Measurements from ENCODE around the gene SCUBE2. TPM values are rescaled to one million over a fixed set of nuclear protein-coding genes. Genes with fewer than 3 reads are reported as not detected.
"Not testable (repeated sequence)": the region's sequence is repeated elsewhere in the genome, so short reads cannot be mapped to it uniquely, and the experiment has no call there.

SCUBE2 gene
- total RNA-seq, 1 experiment from 2014 or later, result not detected

GRCh38 chr11:9014826-9015225 is 76.6 kb downstream of the SCUBE2 start:
- DNase-seq (ENCODE audit: extremely low read depth, low read depth), result no peak

DNA sequence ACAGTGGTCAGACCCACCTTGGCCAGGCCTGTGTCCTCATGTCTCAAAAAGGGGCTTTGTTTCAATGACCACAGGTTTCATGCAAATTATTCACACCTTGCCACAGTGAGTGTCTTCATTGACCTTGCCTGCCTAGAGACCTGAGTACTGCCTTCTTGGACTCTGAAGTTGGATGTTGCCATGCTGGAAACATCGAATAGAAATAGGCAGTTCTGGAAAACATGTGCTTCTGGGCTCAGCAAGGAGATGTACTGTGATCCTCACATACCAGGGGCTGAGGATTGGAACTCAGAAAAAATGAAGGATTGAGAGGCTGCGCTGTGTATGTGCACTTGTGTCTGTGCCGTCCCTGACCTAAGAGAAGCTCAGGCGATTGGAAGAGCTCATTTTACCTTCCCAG is 78.0 kb downstream of the SCUBE2 start:
- DNase-seq (ENCODE audit: extremely low read depth, low read depth), result no peak

DNA sequence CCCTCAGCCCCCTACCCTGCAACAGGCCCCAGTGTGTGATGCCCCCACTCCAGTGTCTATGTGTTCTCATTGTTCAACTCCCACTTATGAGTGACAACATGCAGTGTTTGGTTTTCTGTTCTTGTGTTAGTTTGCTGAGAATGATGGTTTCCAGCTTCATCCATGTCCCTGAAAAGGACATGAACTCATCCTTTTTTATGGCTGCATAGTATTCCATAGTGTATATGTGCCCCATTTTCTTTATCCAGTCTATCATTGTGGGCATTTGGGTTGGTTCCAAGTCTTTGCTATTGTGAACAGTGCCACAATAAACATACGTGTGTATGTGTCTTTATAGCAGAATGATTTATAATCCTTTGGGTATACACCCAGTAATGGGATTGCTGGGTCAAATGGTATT is 81.9 kb downstream of the SCUBE2 start:
- DNase-seq (ENCODE audit: extremely low read depth, low read depth), result not testable (repeated sequence)

DNA sequence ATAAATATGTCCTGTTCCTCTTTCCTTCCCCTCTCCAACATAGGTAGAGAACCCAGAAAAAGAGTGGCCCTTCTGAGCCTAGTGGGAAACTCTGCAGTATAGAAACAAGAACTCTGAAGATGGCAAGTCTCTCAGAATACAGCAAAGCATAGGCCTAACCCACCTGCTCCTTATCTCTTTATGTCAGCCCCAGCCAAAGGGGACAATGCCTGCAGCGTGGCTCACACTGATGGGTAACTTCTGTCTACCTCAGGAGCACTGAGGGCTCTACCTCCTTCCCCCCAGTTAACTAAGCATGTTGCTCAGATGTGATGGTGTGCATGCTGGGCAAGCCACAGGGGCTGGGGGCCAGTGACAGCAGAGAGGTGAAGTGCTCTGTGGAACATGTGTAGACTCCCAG is 82.7 kb downstream of the SCUBE2 start:
- no peak for DNase-seq (ENCODE audit: extremely low read depth, low read depth)

DNA sequence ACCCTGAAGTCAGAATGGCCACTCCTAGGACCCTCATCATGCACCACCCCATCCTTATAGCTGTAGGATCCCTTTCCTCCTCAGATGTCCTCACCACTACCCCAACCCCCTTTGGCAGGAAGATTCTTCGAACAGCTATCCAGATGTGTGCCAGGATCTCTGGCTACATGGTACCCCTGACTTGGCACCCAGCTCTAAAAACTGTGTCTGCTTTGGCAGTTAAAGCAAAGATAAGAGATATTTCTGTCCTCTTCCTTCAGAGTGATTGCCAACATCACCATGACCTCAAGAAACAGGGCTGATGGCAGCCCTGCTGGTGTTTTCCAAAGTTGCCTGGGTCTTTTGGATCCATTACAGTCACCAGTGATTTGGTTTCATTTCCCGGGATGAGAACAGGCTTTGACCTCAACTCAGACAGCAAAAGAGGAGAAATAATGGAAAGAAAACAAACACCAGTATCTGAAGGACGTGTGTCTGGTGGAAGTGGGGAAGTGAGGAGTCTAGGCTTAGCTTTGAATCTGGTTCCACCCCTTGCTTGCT is 83.3 kb downstream of the SCUBE2 start:
- no peak for DNase-seq (ENCODE audit: extremely low read depth, low read depth)

GRCh38 chr11:9005087-9005486 is 86.3 kb downstream of the SCUBE2 start:
- no peak for DNase-seq (ENCODE audit: extremely low read depth, low read depth)

- no peak for DNase-seq (ENCODE audit: extremely low read depth, low read depth)
Observed at GRCh38 chr11:9004183-9004926, 87.0 kb downstream of the SCUBE2 start.

- DNase-seq (ENCODE audit: extremely low read depth, low read depth), result peak; percentile 23
Observed at GRCh38 chr11:9003573-9004182, 87.7 kb downstream of the SCUBE2 start, which contains the start of gene NRIP3. Gene NRIP3 (minus strand): TSS chr11:9004001. CDS start chr11:9003935, 66 bp downstream.

DNA sequence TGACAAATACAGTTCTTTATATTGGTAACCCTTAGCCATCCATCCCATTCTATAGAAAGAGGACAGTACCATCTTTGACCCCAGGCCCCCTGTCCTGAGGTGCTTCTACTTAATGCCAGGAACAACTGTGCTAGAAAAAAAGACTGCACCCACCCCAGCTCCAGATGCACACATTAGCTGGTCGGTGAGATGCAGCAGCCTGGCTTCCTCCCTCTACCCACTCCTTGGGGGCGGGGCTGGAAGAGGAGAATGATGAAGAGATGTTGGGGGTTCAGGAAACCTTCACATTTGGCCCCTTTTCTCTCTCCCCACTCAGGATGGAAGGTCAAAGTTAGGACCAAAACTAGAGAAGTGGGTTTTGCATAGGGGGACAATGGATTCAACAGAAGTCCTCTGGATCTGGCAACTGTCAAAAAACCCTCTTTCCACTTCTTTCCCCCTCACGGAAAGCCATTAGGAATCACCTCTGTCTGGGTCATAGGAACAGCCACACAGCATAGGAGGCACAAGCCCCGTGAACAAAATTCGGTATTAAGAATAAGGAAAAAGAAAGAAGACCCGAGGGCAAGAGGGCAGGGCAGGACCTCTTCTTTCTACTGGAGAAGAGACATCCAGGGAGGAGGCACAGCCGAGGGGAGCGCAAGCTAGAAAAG is 88.4 kb downstream of the SCUBE2 start:
- no peak for DNase-seq (ENCODE audit: extremely low read depth, low read depth)

GRCh38 chr11:9001736-9002135 is 89.7 kb downstream of the SCUBE2 start:
- peak; percentile 78 for DNase-seq (ENCODE audit: extremely low read depth, low read depth)

- no peak for DNase-seq (ENCODE audit: extremely low read depth, low read depth)
Observed at GRCh38 chr11:8998017-8998416, 93.4 kb downstream of the SCUBE2 start.

DNA sequence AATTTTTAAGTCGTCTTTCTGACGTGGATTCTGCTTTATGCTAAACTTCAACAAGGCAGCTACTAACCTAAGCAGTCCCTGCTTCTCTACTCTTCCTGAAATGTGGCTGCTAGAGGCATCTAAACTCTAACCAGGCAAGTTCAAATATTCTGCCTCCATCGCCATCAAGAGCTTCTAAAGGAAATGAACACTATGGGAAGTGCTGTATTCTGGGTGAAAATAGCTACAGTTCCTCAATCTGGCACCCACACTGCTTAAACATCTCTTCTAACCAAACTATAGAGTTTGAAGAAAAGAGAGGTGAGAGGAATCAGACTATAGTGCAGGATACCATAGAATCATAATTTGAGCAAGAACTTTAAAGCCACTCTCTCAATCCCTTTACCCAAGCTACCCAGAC is 93.9 kb downstream of the SCUBE2 start:
- no peak for DNase-seq (ENCODE audit: extremely low read depth, low read depth)

DNA sequence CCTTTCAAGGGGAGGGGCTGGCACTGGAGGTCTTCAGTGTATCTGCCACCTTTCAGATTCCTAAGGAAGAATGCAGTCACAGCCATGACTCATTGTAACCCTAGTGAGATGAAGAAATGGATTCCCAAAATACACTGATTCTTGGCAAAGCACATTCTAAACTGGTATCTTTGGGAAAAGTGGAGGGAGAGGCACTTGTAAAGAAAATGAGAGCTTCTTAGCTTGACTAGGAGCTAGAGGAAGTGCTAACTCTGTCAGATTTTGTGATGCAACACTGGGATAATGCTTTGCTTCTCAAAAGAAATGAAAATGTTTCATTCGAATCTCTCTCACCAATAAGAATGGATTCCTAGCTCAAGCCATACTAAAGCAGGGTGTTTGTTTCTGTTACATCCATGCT is 101.9 kb downstream of the SCUBE2 start:
- no peak for DNase-seq (ENCODE audit: extremely low read depth, low read depth)

DNA sequence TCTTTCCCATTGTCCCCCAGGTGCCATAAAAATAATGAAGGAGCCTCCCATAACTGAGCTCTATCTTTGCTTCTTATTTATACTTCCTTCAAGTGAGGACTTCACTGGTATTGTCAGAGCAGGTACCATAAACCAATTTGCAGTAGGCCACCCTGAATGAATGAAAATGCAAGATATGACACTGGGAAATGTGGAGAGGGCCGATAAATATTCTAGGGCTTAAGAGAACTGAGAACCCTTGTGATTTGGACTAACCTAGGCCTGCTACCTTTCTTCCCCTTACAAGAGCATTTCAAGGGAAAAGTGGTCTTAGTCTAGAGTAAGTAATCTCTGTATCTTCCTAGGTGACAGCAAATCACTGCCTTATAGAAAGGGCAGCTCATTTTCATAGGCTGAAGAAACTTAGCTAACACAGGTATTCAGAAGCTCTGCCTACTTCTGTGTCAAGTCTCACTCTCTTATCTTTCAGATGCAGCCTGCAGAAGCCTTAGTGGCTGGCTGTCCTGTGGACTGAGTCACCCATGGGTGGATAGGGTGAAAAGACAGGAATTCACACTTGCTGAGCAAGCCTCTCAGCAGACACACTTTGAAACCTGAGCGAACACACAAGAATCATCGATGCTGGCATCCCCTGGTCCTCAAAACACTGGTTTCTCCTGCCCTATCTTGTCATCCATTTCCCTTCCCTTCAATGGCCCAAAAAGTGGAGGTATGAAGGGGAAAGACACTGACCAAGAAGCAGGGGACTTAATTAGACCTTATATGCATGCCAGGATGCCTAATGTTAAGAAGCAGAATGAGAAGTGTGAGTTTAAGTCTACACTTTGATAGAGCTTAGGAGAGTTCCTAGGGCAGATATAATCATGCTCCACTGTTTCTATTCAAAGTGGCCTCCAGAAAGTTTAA is 102.8 kb downstream of the SCUBE2 start:
- DNase-seq (ENCODE audit: extremely low read depth, low read depth), result no peak

DNA sequence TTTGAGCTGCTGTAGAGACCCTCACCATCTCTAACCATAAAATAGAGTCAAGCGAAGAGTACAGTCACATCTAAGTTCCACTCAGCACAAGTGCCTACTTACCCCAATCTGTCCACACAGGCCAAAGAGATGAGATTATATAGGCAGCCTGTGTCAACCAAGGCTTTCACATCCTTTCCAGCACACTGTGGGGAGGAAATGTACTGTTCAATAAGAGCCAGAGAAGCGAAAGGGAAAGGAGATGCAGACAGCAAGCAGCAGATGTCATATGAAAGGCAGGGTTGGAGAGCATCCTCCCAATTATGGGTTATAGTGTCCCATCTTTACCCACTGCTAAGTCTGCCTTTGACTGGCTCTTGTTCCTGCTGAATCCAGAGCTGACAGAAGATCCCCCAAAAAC is 104.0 kb downstream of the SCUBE2 start:
- no peak for DNase-seq (ENCODE audit: extremely low read depth, low read depth)

DNA sequence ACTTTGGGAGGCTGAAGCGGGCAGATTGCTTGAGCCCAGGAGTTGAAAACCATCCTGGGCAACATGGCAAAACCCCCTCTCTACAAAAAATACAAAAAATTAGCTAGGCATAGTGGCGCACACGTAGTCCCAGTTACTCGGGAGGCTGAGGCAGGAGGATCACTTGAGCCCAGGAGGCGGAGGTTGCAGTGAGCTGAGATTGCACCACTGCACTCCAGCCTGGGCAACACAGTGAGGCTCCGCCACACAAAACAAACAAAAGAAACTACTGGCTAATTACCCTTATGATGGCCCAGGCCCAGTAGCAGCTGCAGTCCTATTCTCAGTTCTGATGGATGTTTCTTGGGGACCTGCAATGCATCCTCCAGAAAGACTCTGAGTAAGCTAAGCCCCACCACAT is 104.6 kb downstream of the SCUBE2 start:
- not testable (repeated sequence) for DNase-seq (ENCODE audit: extremely low read depth, low read depth)

- no peak for DNase-seq (ENCODE audit: extremely low read depth, low read depth)
Observed at GRCh38 chr11:8985462-8985861, 105.9 kb downstream of the SCUBE2 start.

- no peak for DNase-seq (ENCODE audit: extremely low read depth, low read depth)
Observed at GRCh38 chr11:8983552-8983951, 107.8 kb downstream of the SCUBE2 start.

GRCh38 chr11:8980485-8980884 is 110.9 kb downstream of the SCUBE2 start:
- DNase-seq (ENCODE audit: extremely low read depth, low read depth), result no peak

GRCh38 chr11:8979365-8979764 is 112.0 kb downstream of the SCUBE2 start:
- DNase-seq (ENCODE audit: extremely low read depth, low read depth), result not testable (repeated sequence)

- no peak for DNase-seq (ENCODE audit: extremely low read depth, low read depth)
Observed at GRCh38 chr11:8973121-8973520, 118.3 kb downstream of the SCUBE2 start.

Measured in NCI-H460 (cell line).